HG03039 (cell line): ENCODE data around the gene CA7.
"Not testable (repeated sequence)": the region's sequence is repeated elsewhere in the genome, so short reads cannot be mapped to it uniquely, and the experiment has no call there.

Experiments
- ATAC-seq: cut with Tn5 transposase; IDR thresholded peaks from one replicate; pipeline ENCODE4 v1.9.1; 2021; ENCODE audit warnings: mild to moderate bottlenecking, moderate library complexity; ENCODE audit not compliant: unreplicated experiment

CA7 gene

DNA sequence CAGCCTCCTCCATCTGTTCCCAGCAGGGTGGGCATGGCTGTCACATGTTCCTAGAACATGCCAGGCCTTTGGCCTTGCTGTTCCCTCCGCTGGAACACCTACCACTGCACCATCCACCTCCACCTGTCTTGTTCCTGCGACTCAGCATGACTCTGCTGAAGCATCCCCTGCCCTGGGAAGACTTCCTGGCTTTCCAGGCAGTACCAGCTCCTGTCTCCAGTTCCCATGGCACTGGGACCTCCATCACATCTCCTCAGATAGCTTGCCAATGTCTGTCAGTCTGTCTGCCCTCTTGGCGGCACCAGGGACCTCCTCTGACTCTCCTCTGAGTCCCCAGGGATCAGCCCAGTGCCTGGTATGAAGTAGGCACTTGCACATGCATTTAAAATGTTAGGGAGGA is 51.8 kb downstream of the CA7 start:
- no peak for ATAC-seq

DNA sequence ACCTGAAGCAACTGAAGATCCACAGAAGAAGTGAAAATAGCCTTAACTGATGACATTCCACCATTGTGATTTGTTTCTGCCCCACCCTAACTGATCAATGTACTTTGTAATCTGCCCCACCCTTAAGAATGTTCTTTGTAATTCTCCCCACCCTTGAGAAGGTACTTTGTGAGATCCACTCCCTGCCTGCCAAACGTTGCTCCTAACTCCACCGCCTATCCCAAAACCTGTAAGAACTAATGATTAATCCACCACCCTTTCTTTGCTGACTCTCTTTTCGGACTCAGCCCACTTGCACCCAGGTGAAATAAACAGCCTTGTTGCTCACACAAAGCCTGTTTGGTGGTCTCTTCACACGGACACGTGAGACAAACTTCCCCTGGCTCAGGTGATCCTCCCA is 52.5 kb downstream of the CA7 start:
- ATAC-seq: not testable (repeated sequence)

DNA sequence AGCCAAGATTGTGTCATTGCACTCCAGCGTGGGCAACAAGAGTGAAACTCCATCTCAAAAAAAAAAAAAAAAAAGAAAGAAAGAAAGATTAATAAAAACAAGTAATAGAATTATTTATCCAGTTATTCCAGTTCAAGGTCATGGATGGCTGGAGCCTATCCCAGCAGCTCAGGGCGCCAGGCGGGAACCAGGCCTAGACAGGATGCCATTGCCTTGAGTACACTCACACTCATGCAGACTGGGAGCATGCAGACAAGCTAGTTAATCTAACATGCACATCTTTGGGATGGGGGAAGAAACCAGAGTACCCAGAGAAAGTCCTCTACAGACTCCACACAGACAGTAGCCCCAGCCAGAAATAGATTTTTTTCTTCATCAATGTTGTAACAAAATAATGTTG is 54.0 kb downstream of the CA7 start:
- no peak for ATAC-seq

DNA sequence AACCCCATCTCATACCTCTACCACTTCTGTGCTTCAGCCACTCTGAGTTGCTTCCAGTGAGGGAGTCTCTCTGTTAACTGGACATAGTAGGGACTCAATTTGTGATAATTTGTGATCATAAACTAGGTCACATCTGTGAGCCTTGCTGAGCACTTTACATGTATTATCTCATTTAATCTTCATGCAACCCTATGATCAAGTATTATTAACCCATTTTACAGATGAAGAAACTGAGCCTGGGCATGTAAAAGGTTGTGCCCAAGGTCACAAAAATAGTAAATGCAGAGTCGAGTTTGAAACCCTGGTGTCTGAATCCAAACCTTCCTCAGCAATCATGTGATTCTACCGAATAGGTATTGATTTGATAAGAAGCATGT is 54.7 kb downstream of the CA7 start:
- no peak for ATAC-seq

DNA sequence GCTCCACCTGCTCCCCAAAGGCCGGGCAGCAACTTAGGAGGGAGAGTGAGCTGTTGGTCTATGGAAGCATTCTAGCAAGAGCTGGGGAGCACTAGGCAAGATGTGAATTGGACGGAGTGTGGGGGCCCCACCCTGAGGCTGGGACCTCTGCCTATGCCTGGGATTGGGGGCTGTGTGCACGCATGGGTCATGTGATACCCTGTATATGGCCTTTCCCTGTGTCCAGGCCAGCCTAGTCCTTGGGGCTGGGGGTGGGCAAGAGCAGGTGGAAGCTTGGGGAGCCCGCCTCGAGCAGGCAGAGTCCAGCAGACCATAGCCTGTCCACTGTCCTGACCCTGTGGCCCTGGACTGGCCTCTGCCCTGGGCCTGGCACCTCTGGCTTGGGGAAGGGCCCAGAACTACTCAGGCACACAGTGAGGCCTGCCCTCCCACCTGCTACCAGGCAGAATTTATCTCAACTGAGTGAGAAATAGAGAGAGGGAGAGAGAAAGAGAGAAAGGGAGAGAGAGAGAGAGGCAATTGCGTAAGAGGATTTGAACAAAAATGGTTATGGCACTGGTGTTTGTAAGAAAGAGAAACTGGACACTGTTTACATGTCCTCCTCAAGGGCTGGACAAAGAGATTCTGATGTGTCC is 55.2 kb downstream of the CA7 start:
- ATAC-seq: no peak

DNA sequence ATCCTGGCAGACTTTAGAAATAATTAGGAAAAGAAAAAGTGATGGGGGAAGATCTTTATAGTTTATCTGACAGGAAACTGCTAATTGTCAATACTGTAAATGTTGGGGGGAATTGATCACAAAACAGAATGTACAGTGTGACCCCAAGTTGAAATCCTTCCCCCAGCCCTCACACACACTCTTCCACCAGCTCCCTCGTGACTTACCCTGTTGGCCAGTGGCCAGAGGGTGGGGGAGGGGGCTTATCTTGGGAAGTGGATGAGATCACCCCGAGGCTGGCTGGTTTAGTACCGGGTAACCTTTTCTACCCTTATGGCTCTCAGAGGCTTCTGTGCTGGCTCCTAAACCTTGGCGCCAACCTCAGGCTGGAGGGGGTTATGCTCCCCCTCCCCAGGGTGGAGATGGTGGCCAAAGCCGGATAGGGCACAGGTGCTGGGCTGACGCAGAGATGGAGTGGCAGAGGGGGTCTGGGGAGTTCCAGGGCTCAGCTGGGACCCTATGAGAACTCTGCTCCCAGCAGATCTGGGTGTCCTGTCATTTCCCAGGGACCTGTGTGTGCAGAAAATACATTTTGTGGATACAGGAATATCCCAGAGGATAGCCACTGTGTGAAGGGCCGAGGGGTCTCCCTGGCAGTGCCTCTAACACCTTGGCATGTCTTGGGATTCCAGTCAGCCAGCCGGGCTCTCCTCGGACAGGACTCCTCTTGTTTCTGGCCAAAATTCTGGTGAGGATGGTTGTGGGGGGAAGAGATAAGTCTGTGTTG is 55.9 kb downstream of the CA7 start:
- no peak for ATAC-seq

DNA sequence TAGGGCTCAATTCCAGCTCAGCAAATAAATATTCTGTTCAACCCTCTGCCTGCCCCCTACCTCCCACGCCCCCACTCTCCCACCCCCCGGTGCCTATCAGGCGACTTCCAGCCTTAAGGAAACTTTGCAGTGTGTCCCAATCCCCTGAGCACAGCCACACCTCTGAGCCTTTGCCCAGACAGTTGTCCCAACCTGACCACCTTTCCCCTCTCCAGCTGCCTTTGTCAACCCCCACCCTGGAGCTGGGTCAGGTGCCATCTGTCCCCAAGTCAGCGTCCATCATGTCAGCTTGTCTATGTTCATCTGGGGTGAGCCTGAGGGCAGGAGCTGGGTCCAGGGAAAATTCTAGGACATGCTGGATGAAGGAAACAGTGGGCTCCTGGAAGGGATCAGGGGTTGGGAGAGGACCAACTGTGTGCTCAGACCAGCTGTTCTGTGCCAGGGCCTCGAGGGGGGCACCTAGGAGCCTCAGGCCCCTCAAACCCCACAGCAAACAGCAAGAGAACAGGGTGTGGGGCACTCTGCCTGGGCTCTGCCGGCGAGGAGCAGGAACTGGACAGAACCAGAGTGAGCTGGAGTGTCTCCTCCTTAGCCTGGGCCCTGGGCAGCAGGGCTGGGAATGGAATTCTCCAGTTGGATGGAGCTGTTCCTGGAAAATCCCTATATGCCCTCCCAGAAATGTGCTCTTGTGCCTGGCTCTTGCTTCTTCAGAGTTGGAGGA is 56.7 kb downstream of the CA7 start:
- no peak for ATAC-seq

DNA sequence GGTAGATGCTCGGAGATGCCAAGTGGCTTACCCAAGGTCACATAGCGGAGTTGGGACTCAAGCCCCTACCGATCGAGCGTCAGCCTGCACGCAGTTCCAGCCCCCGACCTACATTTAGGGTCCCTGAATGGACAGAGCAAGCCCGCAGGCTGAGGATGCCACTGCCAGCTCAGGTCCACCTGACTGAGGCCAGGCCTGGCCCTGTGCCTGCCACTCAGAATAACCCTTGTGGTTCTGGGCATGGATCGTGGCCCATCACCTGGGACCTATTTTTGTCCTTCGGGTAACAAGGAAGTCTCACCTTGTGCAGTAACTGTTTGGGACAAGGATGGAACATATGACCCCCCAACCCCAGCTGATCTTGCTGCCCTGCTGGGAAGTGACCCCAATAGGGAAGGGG is 57.4 kb downstream of the CA7 start:
- no peak for ATAC-seq

DNA sequence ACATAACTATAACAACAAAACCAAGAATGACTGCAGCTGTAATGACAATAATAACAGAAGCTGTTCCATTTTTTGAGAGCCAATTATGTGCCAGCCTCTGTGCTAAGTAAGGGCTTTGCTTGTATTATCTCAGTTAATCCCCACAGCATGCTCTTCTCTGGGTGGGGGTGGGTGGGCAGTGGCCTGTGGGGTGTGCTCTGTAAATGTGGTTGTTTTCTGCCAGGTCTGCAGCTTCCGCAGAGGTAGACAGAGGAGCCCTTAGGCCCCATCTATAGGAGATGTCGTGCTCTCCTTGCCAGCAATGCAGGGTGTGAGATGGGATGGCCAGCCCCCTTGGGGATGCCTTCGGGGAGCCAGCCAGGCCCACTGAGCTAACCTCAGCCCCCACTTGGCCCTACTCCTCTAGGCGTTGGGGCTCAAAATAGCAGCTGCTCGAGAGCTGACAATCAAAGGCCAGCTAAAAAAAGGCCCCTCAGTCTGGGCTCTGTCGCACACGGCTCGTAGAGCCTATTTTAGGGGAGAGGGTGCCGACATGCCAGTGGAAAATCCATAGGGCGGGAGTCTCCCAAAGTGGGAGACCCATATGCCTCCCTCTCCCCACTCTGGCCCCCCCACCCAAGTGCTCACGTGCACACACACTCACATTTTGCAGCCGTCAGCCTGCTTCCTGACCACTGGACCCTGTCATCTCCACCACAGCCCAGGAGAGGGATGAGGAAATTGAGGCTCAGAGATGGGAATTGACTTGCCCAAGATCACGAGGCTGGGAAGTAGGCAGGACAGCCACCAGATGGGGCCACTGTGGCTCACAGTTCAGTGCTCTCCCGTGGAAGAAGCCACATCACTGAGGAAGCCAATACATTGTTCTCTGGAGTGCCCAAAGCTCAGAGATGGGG is 58.7 kb downstream of the CA7 start:
- no peak for ATAC-seq
